ENCODE measurements around the gene FASN. TPM values are rescaled to one million over a fixed set of nuclear protein-coding genes. Genes with fewer than 3 reads are reported as not detected.

The FASN gene
- total and polyA plus RNA-seq, 2 of the 13 experiments (the other 11 are each of a cell fraction or from before 2014, with no cell fraction given), result 51.7 to 101 TPM

- no peak for TF ChIP-seq IKZF5 (CRISPR knock-in tag; IDR thresholded peaks at IDR 0.05)
- TF ChIP-seq ZBTB3 (CRISPR knock-in tag; IDR thresholded peaks at IDR 0.05; ENCODE audit: borderline replicate concordance, low read depth), result no peak
- TF ChIP-seq ZFP1 (CRISPR knock-in tag; IDR thresholded peaks at IDR 0.05), result no peak
- TF ChIP-seq USF2 (IDR thresholded peaks at IDR 0.05; ENCODE audit: low read depth, low read length), result no peak
- TF ChIP-seq USF2 (CRISPR knock-in tag; IDR thresholded peaks at IDR 0.05; ENCODE audit: borderline replicate concordance), result no peak
- TF ChIP-seq DDIT3 (CRISPR knock-in tag; IDR thresholded peaks at IDR 0.05), result no peak
- no peak for TF ChIP-seq ZSCAN9 (CRISPR knock-in tag; IDR thresholded peaks at IDR 0.05; ENCODE audit: borderline replicate concordance)
- TF ChIP-seq ZNF549 (CRISPR knock-in tag; IDR thresholded peaks at IDR 0.05), result no peak
- TF ChIP-seq TRAFD1 (CRISPR knock-in tag; IDR thresholded peaks at IDR 0.05; ENCODE audit: borderline replicate concordance), result no peak
- no peak for TF ChIP-seq ZNF441 (CRISPR knock-in tag; IDR thresholded peaks at IDR 0.05; ENCODE audit: borderline replicate concordance)
- TF ChIP-seq ZNF883 (CRISPR knock-in tag; IDR thresholded peaks at IDR 0.05; ENCODE audit: not compliant biosample characterization), result no peak
- peak; percentile 44; the same call in 1 of the 2 replicates for TF ChIP-seq SKIL (CRISPR knock-in tag; IDR thresholded peaks at IDR 0.05; ENCODE audit: borderline replicate concordance)
- no peak for TF ChIP-seq ZNF784 (CRISPR knock-in tag; IDR thresholded peaks at IDR 0.05; ENCODE audit: borderline replicate concordance)
- no peak for TF ChIP-seq ESRRA (CRISPR knock-in tag; IDR thresholded peaks at IDR 0.05; ENCODE audit: low read depth)
- no peak for TF ChIP-seq PTBP1 (IDR thresholded peaks at IDR 0.05; ENCODE audit: low read depth, low read length, poor library complexity, severe bottlenecking)
- TF ChIP-seq ZNF260 (CRISPR knock-in tag; IDR thresholded peaks at IDR 0.05; ENCODE audit: borderline replicate concordance, low read depth), result no peak
These were observed 19.4 kb upstream of the FASN start (continued) for GRCh38 chr17:82117139-82118090.

Measured in HepG2 (cell line).